CD8-positive, alpha-beta memory T cell (primary cell): ENCODE results near the gene LRP5. TPM values are rescaled to one million over a fixed set of nuclear protein-coding genes. Genes with fewer than 3 reads are reported as not detected.

Experiments used
- CTCF ChIA-PET: fragments of 350-600 bp; sonication (Branson Sonifier 250); formaldehyde crosslinking; loops from one replicate; lab custom pipeline; 2021; ENCODE audit warnings: antibody characterized with exemption; lab: Charles Lee
- POLR2A ChIA-PET: fragments of 350-600 bp; sonication (Branson Sonifier 250); formaldehyde crosslinking; loops from one replicate; lab custom pipeline; 2021; ENCODE audit warnings: antibody characterized with exemption; lab: Charles Lee
- DNase-seq, 5 donors: peaks; one replicate each; pipeline versions ENCODE4 v3.0.0 to v3.0.0-alpha.2; 2020 to 2022; ENCODE audit warnings: mixed read lengths in 1 of 5
- H3K27ac ChIP-seq: one replicate; pipeline ENCODE4 v1.7.0; 2013; ENCODE audit warnings: low read depth, mild to moderate bottlenecking, low read length, moderate library complexity
- H3K27me3 ChIP-seq: 2 replicates; pipeline ENCODE4 v1.7.0; 2013; ENCODE audit warnings: low read length, mild to moderate bottlenecking; ENCODE audit not compliant: insufficient read depth, poor library complexity, severe bottlenecking
- H3K36me3 ChIP-seq: 2 replicates; pipeline ENCODE4 v1.7.0; 2013; ENCODE audit warnings: mild to moderate bottlenecking, low read length, moderate library complexity; ENCODE audit not compliant: insufficient read depth
- H3K4me1 ChIP-seq: 2 replicates; pipeline ENCODE4 v1.7.0; 2013; ENCODE audit warnings: mild to moderate bottlenecking, low read length, moderate library complexity; ENCODE audit not compliant: insufficient read depth
- H3K4me3 ChIP-seq: 2 replicates; pipeline ENCODE4 v1.7.0; 2013; ENCODE audit warnings: mild to moderate bottlenecking, low read length
- H3K9me3 ChIP-seq: 2 replicates; pipeline ENCODE4 v1.7.0; 2013; ENCODE audit warnings: mild to moderate bottlenecking, low read length
- H3K27ac Mint-ChIP-seq, 8 donors: one replicate each; pipeline ENCODE4 v1.8.0; 2020 to 2021; ENCODE audit warnings: mixed read lengths in 8 of 8, mild to moderate bottlenecking in 6 of 8, inconsistent platforms in 3 of 8, moderate library complexity in 3 of 8
- H3K27me3 Mint-ChIP-seq, 2 donors: one replicate each; pipeline ENCODE4 v1.8.0; 2020 to 2021; ENCODE audit warnings: mixed read lengths in 2 of 2, mild to moderate bottlenecking in 1 of 2, moderate library complexity in 1 of 2
- H3K36me3 Mint-ChIP-seq, 3 donors: one replicate each; pipeline ENCODE4 v1.8.0; 2020 to 2021; ENCODE audit warnings: mixed read lengths in 3 of 3, inconsistent platforms in 1 of 3, mild to moderate bottlenecking in 1 of 3
- H3K4me1 Mint-ChIP-seq, 3 donors: one replicate each; pipeline ENCODE4 v1.8.0; 2020 to 2021; ENCODE audit warnings: mixed read lengths in 3 of 3, inconsistent platforms in 1 of 3, mild to moderate bottlenecking in 1 of 3
- H3K4me3 Mint-ChIP-seq, 7 donors: one replicate each; pipeline ENCODE4 v1.8.0; 2020 to 2021; ENCODE audit warnings: mixed read lengths in 7 of 7, mild to moderate bottlenecking in 6 of 7, moderate library complexity in 4 of 7, inconsistent platforms in 2 of 7
- H3K9me3 Mint-ChIP-seq, 5 donors: one replicate each; pipeline ENCODE4 v1.8.0; 2020 to 2022; ENCODE audit warnings: mixed read lengths in 5 of 5, mild to moderate bottlenecking in 3 of 5, moderate library complexity in 2 of 5, inconsistent platforms in 1 of 5
- polyA plus RNA-seq: library from polyadenylated mRNA; unstranded; fragments of 300-500 nt; fragmentation: Illumina TruSeq; gene quantifications from one replicate; pipeline ENCODE4 v1.2.3, GENCODE V29; 2021
- total RNA-seq, 2 experiments: library from RNA; stranded (reverse); gene quantifications; one replicate each; pipeline ENCODE4 v1.2.3, GENCODE V29; 2021

Gene LRP5
- total and polyA plus RNA-seq, 3 experiments from 2014 or later = 0.68 to 9.9 (median 7.5) TPM

DNA sequence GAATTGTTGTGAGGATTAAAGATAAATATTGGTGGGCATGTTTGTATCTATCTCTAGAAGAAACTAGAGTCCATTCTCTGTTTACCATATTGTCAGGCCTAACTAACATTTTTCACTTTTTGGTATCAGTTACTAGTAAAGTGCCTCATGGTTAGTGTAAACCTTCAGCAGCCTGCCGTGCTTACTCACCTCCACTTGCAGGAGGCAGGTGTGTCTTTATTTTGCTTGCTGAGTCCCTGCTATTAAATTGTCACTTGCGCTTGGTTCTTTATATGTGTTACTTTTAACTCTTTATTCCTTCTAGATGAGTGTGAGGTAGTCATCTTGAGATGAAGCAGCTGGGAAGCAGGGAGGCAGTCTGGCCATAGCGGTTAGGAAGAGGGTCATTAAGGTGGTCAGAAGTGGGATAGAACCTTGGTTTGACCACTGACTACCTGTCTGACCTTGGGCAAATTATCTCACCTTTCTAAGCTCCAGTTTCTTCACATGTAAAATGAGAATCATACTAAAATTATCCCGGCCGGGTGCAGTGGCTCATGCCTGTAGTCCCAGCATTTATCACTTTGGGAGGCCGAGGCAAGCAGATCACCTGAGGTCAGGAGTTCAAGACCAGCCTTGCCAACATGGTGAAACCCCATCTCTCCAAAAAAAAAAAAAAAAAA is 169.3 kb downstream of the LRP5 start:
- H3K9me3 Mint-ChIP-seq = no peaks in the 10 kb centered on the region
- H3K4me3 Mint-ChIP-seq = peak overlapping the region in 6 of 7 donors; percentile 6 to 38 (median 22)

DNA sequence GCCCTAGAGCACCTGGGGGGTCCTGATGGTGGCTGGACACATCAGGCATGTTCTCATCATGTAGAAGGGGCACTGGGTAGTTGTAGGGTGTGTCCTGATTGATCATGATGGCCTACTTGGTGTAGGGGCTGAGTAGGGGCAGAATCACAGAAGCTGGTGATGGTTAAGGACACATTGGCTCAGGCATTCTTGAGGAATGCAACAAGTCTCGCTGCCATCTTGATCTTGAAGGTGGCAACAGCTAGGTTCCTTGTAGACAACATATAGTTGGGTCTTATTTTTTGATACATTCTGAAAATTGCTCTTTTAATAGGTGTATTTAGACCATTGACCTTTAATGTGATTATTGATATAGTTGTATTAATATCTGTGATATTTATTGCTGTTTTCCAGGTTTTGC is 176.2 kb downstream of the LRP5 start:
- Mint-ChIP-seq H3K36me3 (peaks cover 0 to 12% (median 6%) of the 10 kb centered on the region in 3 donors), H3K4me3 (peak overlapping the region in 2 of 7 donors; percentile 44 to 56), H3K9me3 (no peaks in the 10 kb centered on the region), H3K27me3 (no peaks in the 10 kb centered on the region), H3K27ac (peak overlapping the region in 1 of 8 donors; percentile 61), H3K4me1 (peaks cover 76 to 100% (median 94%) of the 10 kb centered on the region in 3 donors)
- Histone ChIP-seq H3K36me3 (no peaks in the 10 kb centered on the region), H3K27ac (no peak overlapping the region), H3K9me3 (no peaks in the 10 kb centered on the region), H3K4me3 (no peak overlapping the region), H3K27me3 (no peaks in the 10 kb centered on the region), H3K4me1 (peaks cover 66% of the 10 kb centered on the region)
- DNase-seq = no peak
- ChIA-PET CTCF (interaction anchor here (0.9 kb wide), 1 partner anchor 12 kb away, joined by 3 read pairs; no protein-coding TSS in a partner anchor), POLR2A (interaction anchor here (0.7 kb wide), 1 partner anchor 35 kb away, joined by 3 read pairs; no protein-coding TSS in a partner anchor)

More for the DNA sequence above, 169.3 kb downstream of the LRP5 start:
- H3K27me3 Mint-ChIP-seq = no peaks in the 10 kb centered on the region
- peak overlapping the region in 4 of 8 donors; percentile 8 to 68 (median 55) for H3K27ac Mint-ChIP-seq
- Histone ChIP-seq H3K27ac (no peak overlapping the region), H3K9me3 (no peaks in the 10 kb centered on the region), H3K4me1 (peaks cover 56% of the 10 kb centered on the region), H3K36me3 (no peaks in the 10 kb centered on the region), H3K27me3 (no peaks in the 10 kb centered on the region), H3K4me3 (no peak overlapping the region)
- DNase-seq = no peak
- ChIA-PET CTCF (no interaction called here), POLR2A (no interaction called here)
- H3K4me1 Mint-ChIP-seq = peaks cover 74 to 98% (median 96%) of the 10 kb centered on the region in 3 donors
- peaks cover 0 to 25% (median 5%) of the 10 kb centered on the region in 3 donors for H3K36me3 Mint-ChIP-seq

DNA sequence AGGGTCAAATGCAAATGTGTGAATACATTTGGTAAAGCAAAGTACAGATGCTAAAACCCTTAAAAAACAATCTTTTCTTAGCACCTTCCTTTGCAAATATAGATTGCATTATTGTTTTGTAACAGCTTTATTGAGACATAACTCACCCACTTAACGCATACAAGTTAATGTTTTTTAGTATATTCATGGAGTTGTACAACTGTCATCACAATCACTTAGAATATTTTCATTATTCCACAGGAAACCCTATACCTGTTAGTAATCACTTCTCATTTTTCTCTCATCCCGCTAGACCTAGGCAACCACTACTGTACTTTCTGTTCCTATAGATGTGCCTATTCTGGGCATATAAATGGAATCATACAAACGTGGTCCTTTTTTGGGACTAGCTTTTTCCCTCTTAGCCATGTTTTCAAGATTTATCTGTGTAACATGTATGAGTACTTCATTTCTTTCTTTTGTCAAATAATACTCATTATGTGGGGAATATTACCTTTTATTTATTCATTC is 182.9 kb downstream of the LRP5 start:
- H3K36me3 ChIP-seq = no peaks in the 10 kb centered on the region
- Mint-ChIP-seq H3K36me3 (peaks cover 0 to 8% (median 1%) of the 10 kb centered on the region in 3 donors), H3K4me3 (peak overlapping the region in 2 of 7 donors; percentile 5 to 17), H3K9me3 (no peaks in the 10 kb centered on the region), H3K4me1 (peaks cover 77 to 92% (median 91%) of the 10 kb centered on the region in 3 donors), H3K27ac (peak overlapping the region in 2 of 8 donors; percentile 5 to 18), H3K27me3 (no peaks in the 10 kb centered on the region)
- CTCF ChIA-PET = no interaction called here
- peaks cover 60% of the 10 kb centered on the region for H3K4me1 ChIP-seq
- no peak overlapping the region for H3K27ac ChIP-seq
- no peaks in the 10 kb centered on the region for H3K27me3 ChIP-seq
- DNase-seq = no peak
- POLR2A ChIA-PET = no interaction called here
- H3K9me3 ChIP-seq = no peaks in the 10 kb centered on the region
- H3K4me3 ChIP-seq = no peak overlapping the region

DNA sequence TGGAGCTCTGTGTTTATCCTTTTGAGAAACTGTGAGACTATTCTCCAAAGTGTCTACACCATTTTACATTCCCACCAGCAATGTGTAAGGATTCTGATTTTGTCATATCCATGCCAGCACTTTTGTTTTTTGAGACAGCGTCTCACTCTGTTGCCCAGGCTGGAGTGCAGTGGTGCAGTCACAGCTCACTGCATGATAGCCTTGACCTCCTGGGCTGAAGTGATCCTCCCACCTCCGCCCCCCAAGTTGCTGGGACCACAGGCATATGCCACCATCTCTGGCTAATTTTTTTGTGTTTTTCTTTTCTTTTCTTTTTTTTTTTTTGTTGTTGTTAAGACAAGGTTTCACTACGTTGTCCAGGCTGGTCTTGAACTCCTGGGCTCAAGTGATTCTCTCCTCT is 183.5 kb downstream of the LRP5 start:
- Mint-ChIP-seq H3K27ac (peak overlapping the region in 3 of 8 donors; percentile 4 to 63 (median 11)), H3K4me3 (peak overlapping the region in 2 of 7 donors; percentile 5 to 17), H3K4me1 (peaks cover 75 to 92% (median 91%) of the 10 kb centered on the region in 3 donors), H3K36me3 (peaks cover 0 to 8% (median 0%) of the 10 kb centered on the region in 3 donors), H3K9me3 (no peaks in the 10 kb centered on the region), H3K27me3 (no peaks in the 10 kb centered on the region)
- Histone ChIP-seq H3K4me1 (peaks cover 60% of the 10 kb centered on the region), H3K27me3 (no peaks in the 10 kb centered on the region), H3K4me3 (no peak overlapping the region), H3K27ac (no peak overlapping the region), H3K9me3 (no peaks in the 10 kb centered on the region), H3K36me3 (no peaks in the 10 kb centered on the region)
- CTCF ChIA-PET = no interaction called here
- POLR2A ChIA-PET = no interaction called here
- no peak for DNase-seq

DNA sequence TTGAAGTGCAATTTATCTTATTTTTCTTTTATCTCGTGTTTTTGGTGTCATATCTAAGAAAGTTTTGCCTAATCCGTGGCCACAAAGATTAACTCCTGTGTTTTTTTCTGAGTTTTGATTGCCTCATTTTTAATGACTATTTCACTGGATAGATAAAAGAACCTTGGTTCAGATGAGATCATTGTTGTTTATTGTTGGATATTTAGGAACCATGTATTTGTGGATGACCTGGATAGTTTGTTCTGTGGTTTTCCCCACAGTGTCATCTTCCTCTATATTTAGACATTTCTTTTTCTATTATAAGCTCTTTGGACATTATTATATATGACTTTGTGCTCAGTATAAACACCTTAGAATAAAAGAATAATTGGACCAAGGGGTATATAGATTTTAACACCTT is 185.4 kb downstream of the LRP5 start:
- Mint-ChIP-seq H3K4me1 (peaks cover 76 to 92% (median 91%) of the 10 kb centered on the region in 3 donors), H3K4me3 (peak overlapping the region in 4 of 7 donors; percentile 2 to 20 (median 17)), H3K36me3 (peaks cover 0 to 6% (median 0%) of the 10 kb centered on the region in 3 donors), H3K27ac (no peak overlapping the region), H3K27me3 (no peaks in the 10 kb centered on the region), H3K9me3 (no peaks in the 10 kb centered on the region)
- CTCF ChIA-PET = no interaction called here
- DNase-seq = no peak
- H3K4me3 ChIP-seq = no peak overlapping the region
- POLR2A ChIA-PET = no interaction called here
- no peaks in the 10 kb centered on the region for H3K9me3 ChIP-seq
- H3K36me3 ChIP-seq = no peaks in the 10 kb centered on the region
- no peaks in the 10 kb centered on the region for H3K27me3 ChIP-seq
- no peak overlapping the region for H3K27ac ChIP-seq
- peaks cover 62% of the 10 kb centered on the region for H3K4me1 ChIP-seq

DNA sequence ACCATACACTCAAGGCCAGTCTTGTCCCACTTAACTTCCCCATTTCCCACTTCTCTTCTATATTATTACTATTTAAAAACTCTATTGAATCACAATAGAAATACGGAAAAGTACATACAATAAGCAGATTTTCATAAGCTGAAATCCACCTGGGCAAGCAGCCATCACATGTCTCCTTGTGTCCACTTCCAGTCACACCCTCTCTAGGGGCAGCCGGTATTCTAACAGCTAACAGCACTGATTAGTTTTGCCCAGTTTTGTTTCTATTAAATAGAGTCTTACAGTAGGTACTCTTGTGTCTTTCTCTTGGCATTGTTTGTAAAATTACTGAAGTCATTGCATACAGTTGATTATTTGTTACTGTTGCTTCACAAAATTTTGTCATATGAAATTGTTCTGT is 185.9 kb downstream of the LRP5 start:
- no peaks in the 10 kb centered on the region for H3K9me3 ChIP-seq
- Mint-ChIP-seq H3K4me3 (peak overlapping the region in 3 of 7 donors; percentile 30 to 54 (median 41)), H3K27me3 (no peaks in the 10 kb centered on the region), H3K4me1 (peaks cover 76 to 92% (median 91%) of the 10 kb centered on the region in 3 donors), H3K36me3 (peaks cover 0 to 3% (median under 1%) of the 10 kb centered on the region in 3 donors), H3K27ac (peak overlapping the region in 5 of 8 donors; percentile 14 to 77 (median 62)), H3K9me3 (no peaks in the 10 kb centered on the region)
- peaks cover 59% of the 10 kb centered on the region for H3K4me1 ChIP-seq
- DNase-seq = no peak
- no peaks in the 10 kb centered on the region for H3K36me3 ChIP-seq
- CTCF ChIA-PET = no interaction called here
- POLR2A ChIA-PET = no interaction called here
- no peaks in the 10 kb centered on the region for H3K27me3 ChIP-seq
- H3K4me3 ChIP-seq = no peak overlapping the region
- no peak overlapping the region for H3K27ac ChIP-seq

Other genes with a start within 250 kb of the LRP5 start
- gene CHKA, start 191.2 kb upstream of the LRP5 start, total RNA-seq = 10 to 100 TPM; 11.6 to 14.0 TPM
- 3.1 TPM for gene CHKA, start 191.2 kb upstream of the LRP5 start, polyA plus RNA-seq
- 10 to 100 TPM; 21.9 to 22.6 TPM for gene KMT5B, start 99.3 kb upstream of the LRP5 start, total RNA-seq
- gene KMT5B, start 99.3 kb upstream of the LRP5 start, polyA plus RNA-seq = 49.1 TPM
- gene C11orf24, start 40.6 kb upstream of the LRP5 start, total RNA-seq = 10 to 100 TPM; 46.9 to 49.8 TPM
- 15.7 TPM for gene C11orf24, start 40.6 kb upstream of the LRP5 start, polyA plus RNA-seq
- 100 to 1,000 TPM; 118 to 119 TPM for gene PPP6R3, start 148.2 kb downstream of the LRP5 start, total RNA-seq
- gene PPP6R3, start 148.2 kb downstream of the LRP5 start, polyA plus RNA-seq = 49.3 TPM